Liver (tissue), 3 donors: ENCODE data around the gene COQ9.

Experiments used
- CTCF ChIP-seq: fragments of 150-350 bp; IDR thresholded peaks from 2 replicates; pipeline ENCODE4 v1.5.1; 2017; ENCODE audit warnings: improper control_type of control experiment, low read depth, low read length; ENCODE audit not compliant: missing input control
- GABPA ChIP-seq, 2 donors: IDR thresholded peaks in 1 of 2; conservative IDR thresholded peaks in 1 of 2; 2 replicates each; pipeline ENCODE4 v1.6.1; 2016; ENCODE audit warnings: antibody characterized with exemption in 2 of 2, mild to moderate bottlenecking in 1 of 2, moderate library complexity in 1 of 2
- RAD21 ChIP-seq, 2 donors: IDR thresholded peaks; 2 replicates each; pipeline ENCODE4 v1.6.1; 2016; ENCODE audit warnings: antibody characterized with exemption in 2 of 2, mild to moderate bottlenecking in 2 of 2
- SP1 ChIP-seq: IDR thresholded peaks from 2 replicates; pipeline ENCODE4 v1.6.1; 2018; ENCODE audit warnings: antibody characterized with exemption, mild to moderate bottlenecking
- TAF1 ChIP-seq: conservative IDR thresholded peaks from 2 replicates; pipeline ENCODE4 v1.6.1; 2016; ENCODE audit warnings: antibody characterized with exemption, mild to moderate bottlenecking
- YY1 ChIP-seq: IDR thresholded peaks from 2 replicates; pipeline ENCODE4 v1.6.1; 2016; ENCODE audit warnings: antibody characterized with exemption, mild to moderate bottlenecking
- ZBTB33 ChIP-seq: IDR thresholded peaks from 2 replicates; pipeline ENCODE4 v1.6.1; 2016; ENCODE audit warnings: antibody characterized with exemption
- donor health status: healthy.
- donor health status: healthy.

GRCh38 chr16:57445510-57445909 is 1.8 kb upstream of the COQ9 start:
- TF ChIP-seq RAD21 (IDR thresholded peaks at IDR 0.05), result no peak
- TF ChIP-seq CTCF, result no peak
- no peak for TF ChIP-seq ZBTB33
- TF ChIP-seq GABPA (IDR thresholded peaks at IDR 0.05 in 1 of 2, conservative IDR thresholded peaks at IDR 0.05 in 1 of 2), result no peak
- no peak for TF ChIP-seq SP1
- TF ChIP-seq TAF1, result no peak
- no peak for TF ChIP-seq YY1
